Transverse colon (tissue), 4 donors: Measurements from ENCODE around the gene TTC28.

Experiments
- CTCF ChIP-seq, 5 experiments: fragments of 200-600 bp in 3 of 5; fragments of 450-650 bp in 2 of 5; sonication (generic) in 3 of 5; IDR thresholded peaks; 1 replicate in 2 of 5; 2 replicates in 3 of 5; pipeline ENCODE4 v1.5.1; 2016 to 2017; ENCODE audit warnings: antibody characterized with exemption in 5 of 5, inconsistent platforms in 3 of 5, mild to moderate bottlenecking in 2 of 5, moderate library complexity in 1 of 5
- POLR2A ChIP-seq: fragments of 450-650 bp; IDR thresholded peaks from one replicate; pipeline ENCODE4 v1.6.1; 2016; ENCODE audit warnings: antibody characterized with exemption, mild to moderate bottlenecking, moderate library complexity
- POLR2AphosphoS5 ChIP-seq, 3 donors: sonication (generic); formaldehyde crosslinking; IDR thresholded peaks; one replicate each; pipeline ENCODE4 v1.6.1; 2016; ENCODE audit warnings: antibody characterized with exemption in 3 of 3

- no peak for TF ChIP-seq POLR2A
- no peak for TF ChIP-seq CTCF (IDR thresholded peaks at IDR 0.05)
- TF ChIP-seq POLR2AphosphoS5 (IDR thresholded peaks at IDR 0.05) = no peak
Observed at GRCh38 chr22:28728621-28729313, 49.1 kb upstream of the TTC28 start.
